ENCODE results near the gene NINJ2. TPM values are rescaled to one million over a fixed set of nuclear protein-coding genes. Genes with fewer than 3 reads are reported as not detected.

The NINJ2 gene
- total and polyA plus RNA-seq, 3 donors from 2014 or later, result 9.2 to 17.3 (median 11.2) TPM

DNA sequence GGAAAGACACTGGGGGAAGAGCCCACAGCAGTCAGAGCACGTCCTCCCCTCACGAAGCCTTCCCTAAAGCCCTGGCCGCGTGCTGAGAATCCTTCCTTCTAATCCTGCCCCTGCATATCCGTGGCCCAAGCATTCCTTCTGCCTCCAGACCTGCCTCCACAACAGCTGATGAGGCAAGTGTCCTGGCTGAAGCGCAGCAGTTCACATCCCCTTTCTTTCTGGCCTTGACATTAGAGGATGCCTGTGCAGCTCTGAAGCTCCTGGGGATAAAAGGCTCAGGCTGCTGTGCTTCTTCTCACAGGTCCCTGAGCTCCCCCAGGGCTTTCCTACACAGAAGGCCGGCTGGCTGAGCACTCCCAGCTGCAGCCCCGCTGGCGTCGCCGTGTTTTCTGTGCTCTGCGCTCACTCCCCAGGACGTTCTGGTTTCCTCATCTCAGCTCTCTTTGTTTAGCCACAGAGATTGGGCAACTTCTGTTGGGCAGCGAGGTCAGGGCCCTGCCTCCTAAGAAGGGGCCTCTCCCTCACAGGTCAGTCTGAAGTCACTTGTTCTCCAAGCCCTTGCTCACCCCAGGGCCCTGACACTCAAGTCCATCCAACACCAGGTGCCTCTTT lies 45.8 kb downstream of the NINJ2 start:
- H3K36me3 ChIP-seq (ENCODE audit: low read depth, missing control alignments), result no peaks in the 10 kb centered on the region
- peak overlapping the region in 1 of 2 donors; percentile 44 for H3K27ac ChIP-seq
- TF ChIP-seq POLR2A (IDR thresholded peaks at IDR 0.05), result no peak
- TF ChIP-seq, protein P1, sequence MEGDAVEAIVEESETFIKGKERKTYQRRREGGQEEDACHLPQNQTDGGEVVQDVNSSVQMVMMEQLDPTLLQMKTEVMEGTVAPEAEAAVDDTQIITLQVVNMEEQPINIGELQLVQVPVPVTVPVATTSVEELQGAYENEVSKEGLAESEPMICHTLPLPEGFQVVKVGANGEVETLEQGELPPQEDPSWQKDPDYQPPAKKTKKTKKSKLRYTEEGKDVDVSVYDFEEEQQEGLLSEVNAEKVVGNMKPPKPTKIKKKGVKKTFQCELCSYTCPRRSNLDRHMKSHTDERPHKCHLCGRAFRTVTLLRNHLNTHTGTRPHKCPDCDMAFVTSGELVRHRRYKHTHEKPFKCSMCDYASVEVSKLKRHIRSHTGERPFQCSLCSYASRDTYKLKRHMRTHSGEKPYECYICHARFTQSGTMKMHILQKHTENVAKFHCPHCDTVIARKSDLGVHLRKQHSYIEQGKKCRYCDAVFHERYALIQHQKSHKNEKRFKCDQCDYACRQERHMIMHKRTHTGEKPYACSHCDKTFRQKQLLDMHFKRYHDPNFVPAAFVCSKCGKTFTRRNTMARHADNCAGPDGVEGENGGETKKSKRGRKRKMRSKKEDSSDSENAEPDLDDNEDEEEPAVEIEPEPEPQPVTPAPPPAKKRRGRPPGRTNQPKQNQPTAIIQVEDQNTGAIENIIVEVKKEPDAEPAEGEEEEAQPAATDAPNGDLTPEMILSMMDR (IDR thresholded peaks at IDR 0.05), result no peak
- peak; percentile 68 for DNase-seq
- WGBS, 2 donors, result 21 to 65% methylated on average over 13 to 14 of the region's 14 CpGs
- no peak overlapping the region for H3K4me3 ChIP-seq
- intact Hi-C loops (cut with DNase I; ENCODE audit: low total_unique reads), result no loop called here
- no peaks in the 10 kb centered on the region for H3K27me3 ChIP-seq
- no peaks in the 10 kb centered on the region for H3K9me3 ChIP-seq
- peaks cover 21% of the 10 kb centered on the region for H3K4me1 ChIP-seq

DNA sequence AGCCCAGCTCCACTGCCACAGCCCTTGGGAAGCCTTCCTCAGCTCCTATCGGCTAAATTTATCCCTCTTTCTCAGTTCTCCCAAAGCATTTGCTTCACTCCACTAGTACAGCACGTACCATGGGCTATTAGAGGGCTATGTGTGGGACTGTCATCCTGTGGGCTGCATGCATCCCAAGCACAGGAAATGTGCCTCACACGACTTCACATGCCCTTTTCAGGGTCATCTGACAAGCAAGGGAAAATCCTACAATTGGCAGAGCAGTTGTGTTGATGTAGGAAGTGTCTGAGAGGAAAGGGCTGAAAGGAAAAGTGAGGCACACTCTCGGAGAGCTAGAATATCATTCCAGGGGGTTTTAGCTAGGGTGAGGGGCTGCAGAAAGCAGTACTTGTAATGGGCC lies 47.6 kb downstream of the NINJ2 start:
- DNase-seq, result no peak
- intact Hi-C loops (cut with DNase I; ENCODE audit: low total_unique reads), result no loop called here
- no peak overlapping the region for H3K4me3 ChIP-seq
- H3K4me1 ChIP-seq, result peaks cover 21% of the 10 kb centered on the region
- H3K27me3 ChIP-seq, result no peaks in the 10 kb centered on the region
- no peaks in the 10 kb centered on the region for H3K9me3 ChIP-seq
- no peaks in the 10 kb centered on the region for H3K36me3 ChIP-seq (ENCODE audit: low read depth, missing control alignments)
- WGBS, 2 donors, result 57 to 64% methylated on average over 4 of the region's 4 CpGs
- TF ChIP-seq, protein P1 (IDR thresholded peaks at IDR 0.05), result no peak
- no peak for TF ChIP-seq POLR2A (IDR thresholded peaks at IDR 0.05)
- no peak overlapping the region for H3K27ac ChIP-seq

DNA sequence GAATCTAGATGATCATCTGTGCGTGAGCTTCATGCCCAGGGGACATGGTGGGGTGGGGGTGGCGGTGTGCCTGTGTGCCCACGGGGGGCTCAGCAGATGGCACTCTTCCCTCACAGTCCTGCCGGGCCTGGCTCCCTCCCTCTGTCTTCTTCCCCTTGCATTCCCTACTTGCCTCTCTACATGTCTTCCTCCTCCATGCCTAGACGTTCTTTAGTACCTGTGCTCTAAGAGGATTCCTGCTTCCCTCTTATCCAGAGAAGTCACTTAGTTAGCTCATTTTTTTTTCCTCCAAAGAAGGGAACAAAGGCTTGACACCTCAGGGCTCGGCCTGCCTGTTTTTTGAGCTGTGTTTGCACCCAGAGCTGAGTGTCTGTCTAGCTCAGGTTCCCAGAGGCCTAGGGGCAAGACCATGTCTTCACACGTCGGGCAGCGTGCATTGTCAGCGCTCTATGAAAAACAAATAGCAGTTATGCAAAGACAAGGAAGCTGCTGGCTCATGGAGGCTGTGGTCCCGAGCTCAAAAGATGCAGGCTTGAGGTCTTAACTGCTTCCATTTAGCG lies 48.8 kb downstream of the NINJ2 start:
- DNase-seq, result peak; percentile 42
- Histone ChIP-seq H3K4me1 (peaks cover 20% of the 10 kb centered on the region), H3K4me3 (no peak overlapping the region), H3K27me3 (no peaks in the 10 kb centered on the region), H3K27ac (no peak overlapping the region), H3K9me3 (no peaks in the 10 kb centered on the region), H3K36me3 (ENCODE audit: low read depth, missing control alignments) (no peaks in the 10 kb centered on the region)
- no peak for TF ChIP-seq POLR2A (IDR thresholded peaks at IDR 0.05)
- TF ChIP-seq, protein P1 (IDR thresholded peaks at IDR 0.05), result no peak
- 82 to 84% methylated on average over 12 of the region's 12 CpGs for WGBS, 2 donors
- intact Hi-C loops (cut with DNase I; ENCODE audit: low total_unique reads), result no loop called here

DNA sequence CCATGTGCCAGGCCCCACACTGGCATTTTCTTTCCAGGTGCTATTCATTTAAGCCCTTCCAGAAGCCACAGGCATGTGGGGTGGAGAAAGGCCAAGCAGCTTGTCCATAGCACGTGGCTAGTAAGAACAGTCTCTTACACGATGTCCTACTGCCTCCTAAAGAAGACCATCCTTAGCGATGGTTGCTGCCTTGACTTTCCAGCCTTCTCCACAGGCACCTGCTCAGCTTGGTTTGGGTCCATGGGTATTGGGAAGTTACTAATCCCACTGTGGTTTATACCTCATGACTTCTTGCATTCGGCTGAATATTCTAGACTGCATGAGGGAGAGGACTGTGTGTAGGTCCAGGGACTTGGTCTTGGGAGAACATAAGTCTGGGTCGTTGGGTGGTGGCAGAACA lies 49.2 kb downstream of the NINJ2 start:
- WGBS, 2 donors, result 95 to 98% methylated on average over 4 to 5 of the region's 5 CpGs
- no peak for DNase-seq
- TF ChIP-seq, protein P1 (IDR thresholded peaks at IDR 0.05), result no peak
- no peak for TF ChIP-seq POLR2A (IDR thresholded peaks at IDR 0.05)

GRCh38 chr12:612886-613285 lies 50.4 kb downstream of the NINJ2 start:
- no peak overlapping the region for H3K27ac ChIP-seq
- H3K9me3 ChIP-seq, result no peaks in the 10 kb centered on the region
- H3K4me3 ChIP-seq, result no peak overlapping the region
- TF ChIP-seq, protein P1 (IDR thresholded peaks at IDR 0.05), result no peak
- TF ChIP-seq POLR2A (IDR thresholded peaks at IDR 0.05), result no peak
- H3K27me3 ChIP-seq, result no peaks in the 10 kb centered on the region
- peaks cover 9% of the 10 kb centered on the region for H3K4me1 ChIP-seq
- no peak for DNase-seq
- H3K36me3 ChIP-seq (ENCODE audit: low read depth, missing control alignments), result no peaks in the 10 kb centered on the region
- WGBS, 2 donors, result 92 to 95% methylated on average over 4 of the region's 4 CpGs
- intact Hi-C loops (cut with DNase I; ENCODE audit: low total_unique reads), result no loop called here

More for the DNA sequence above, 49.2 kb downstream of the NINJ2 start:
- no peak overlapping the region for H3K4me3 ChIP-seq
- no peaks in the 10 kb centered on the region for H3K9me3 ChIP-seq
- H3K27me3 ChIP-seq, result no peaks in the 10 kb centered on the region
- peaks cover 15% of the 10 kb centered on the region for H3K4me1 ChIP-seq
- intact Hi-C loops (cut with DNase I; ENCODE audit: low total_unique reads), result no loop called here
- no peaks in the 10 kb centered on the region for H3K36me3 ChIP-seq (ENCODE audit: low read depth, missing control alignments)
- H3K27ac ChIP-seq, result no peak overlapping the region
